ENCODE measurements around the gene FGD5.

The FGD5 gene

GRCh38 chr3:14894085-14894484 lies 75.3 kb downstream of the FGD5 start:
- Histone ChIP-seq H3K9me3 (ENCODE audit: control extremely low read depth in 1 of 5, control insufficient read depth in 4 of 5, insufficient read depth in 2 of 5, low read depth in 1 of 5, low read length in 4 of 5) (no peaks in the 10 kb centered on the region), H3K36me3 (ENCODE audit: control insufficient read depth in 4 of 4, insufficient read depth in 4 of 4, low read length in 3 of 4) (peaks cover 0 to 27% (median 11%) of the 10 kb centered on the region in 4 experiments), H3K27me3 (replicated peaks in 2 of 5; ENCODE audit: control insufficient read depth in 4 of 5, insufficient read depth in 5 of 5, low read length in 4 of 5) (no peaks in the 10 kb centered on the region), H3K27ac (ENCODE audit: insufficient read depth in 1 of 2, low read depth in 1 of 2, low read length in 2 of 2, poor library complexity in 1 of 2, severe bottlenecking in 2 of 2) (no peak overlapping the region), H3K4me1 (ENCODE audit: control extremely low read depth in 1 of 4, control insufficient read depth in 4 of 4, insufficient read depth in 4 of 4, low read length in 3 of 4) (peaks cover 0 to 12% (median 5%) of the 10 kb centered on the region in 4 experiments), H3K4me3 (ENCODE audit: control insufficient read depth in 1 of 7, extremely low read depth in 1 of 7, insufficient read depth in 4 of 7, low read depth in 2 of 7, low read length in 6 of 7) (no peak overlapping the region)
- ChIA-PET POLR2A (no interaction called here), CTCF (interaction anchor here (1.3 kb wide), 1 partner anchor 11 kb away, joined by 4 read pairs; no protein-coding TSS in a partner anchor)
- WGBS (ENCODE audit: insufficient coverage): no CpG with 5 or more reads among the region's 2 CpGs
- DNase-seq: no peak

- peaks cover 0 to 49% (median 12%) of the 10 kb centered on the region in 4 experiments for H3K36me3 ChIP-seq (ENCODE audit: control insufficient read depth in 4 of 4, insufficient read depth in 4 of 4, low read length in 3 of 4)
- no peak overlapping the region for H3K27ac ChIP-seq (ENCODE audit: insufficient read depth in 1 of 2, low read depth in 1 of 2, low read length in 2 of 2, poor library complexity in 1 of 2, severe bottlenecking in 2 of 2)
- no peak for DNase-seq
- H3K4me1 ChIP-seq (ENCODE audit: control extremely low read depth in 1 of 4, control insufficient read depth in 4 of 4, insufficient read depth in 4 of 4, low read length in 3 of 4): peaks cover 0 to 5% (median 0%) of the 10 kb centered on the region in 4 experiments
- H3K4me3 ChIP-seq (ENCODE audit: control insufficient read depth in 1 of 7, extremely low read depth in 1 of 7, insufficient read depth in 4 of 7, low read depth in 2 of 7, low read length in 6 of 7): no peak overlapping the region
- no peaks in the 10 kb centered on the region for H3K27me3 ChIP-seq (replicated peaks in 2 of 5; ENCODE audit: control insufficient read depth in 4 of 5, insufficient read depth in 5 of 5, low read length in 4 of 5)
- POLR2A ChIA-PET: interaction anchor here (0.6 kb wide), 1 partner anchor 72 kb away, joined by 3 read pairs; no protein-coding TSS in a partner anchor
- WGBS (ENCODE audit: insufficient coverage): 91% methylated on average over 4 of the region's 4 CpGs
- H3K9me3 ChIP-seq (ENCODE audit: control extremely low read depth in 1 of 5, control insufficient read depth in 4 of 5, insufficient read depth in 2 of 5, low read depth in 1 of 5, low read length in 4 of 5): no peaks in the 10 kb centered on the region
- CTCF ChIA-PET: interaction anchor here (1.1 to 2.0 kb wide), 7 partner anchors 11 to 116 kb away, joined by 3 to 7 read pairs (median 4); no protein-coding TSS in a partner anchor
Observed at GRCh38 chr3:14897266-14897665, 78.5 kb downstream of the FGD5 start.

GRCh38 chr3:14898929-14899328 lies 80.2 kb downstream of the FGD5 start:
- Histone ChIP-seq H3K4me1 (ENCODE audit: control extremely low read depth in 1 of 4, control insufficient read depth in 4 of 4, insufficient read depth in 4 of 4, low read length in 3 of 4) (peaks cover 0 to 5% (median 0%) of the 10 kb centered on the region in 4 experiments), H3K36me3 (ENCODE audit: control insufficient read depth in 4 of 4, insufficient read depth in 4 of 4, low read length in 3 of 4) (peaks cover 0 to 61% (median 15%) of the 10 kb centered on the region in 4 experiments), H3K4me3 (ENCODE audit: control insufficient read depth in 1 of 7, extremely low read depth in 1 of 7, insufficient read depth in 4 of 7, low read depth in 2 of 7, low read length in 6 of 7) (no peak overlapping the region), H3K9me3 (ENCODE audit: control extremely low read depth in 1 of 5, control insufficient read depth in 4 of 5, insufficient read depth in 2 of 5, low read depth in 1 of 5, low read length in 4 of 5) (peaks cover 0 to 1% (median 0%) of the 10 kb centered on the region in 5 experiments), H3K27me3 (replicated peaks in 2 of 5; ENCODE audit: control insufficient read depth in 4 of 5, insufficient read depth in 5 of 5, low read length in 4 of 5) (no peaks in the 10 kb centered on the region), H3K27ac (ENCODE audit: insufficient read depth in 1 of 2, low read depth in 1 of 2, low read length in 2 of 2, poor library complexity in 1 of 2, severe bottlenecking in 2 of 2) (no peak overlapping the region)
- 63% methylated on average over 7 of the region's 7 CpGs for WGBS (ENCODE audit: insufficient coverage)
- CTCF ChIA-PET: interaction anchor here (1.0 to 1.5 kb wide), 3 partner anchors 15 to 80 kb away, joined by 3 to 4 read pairs (median 3); partner anchors contain the start of gene FGD5
- POLR2A ChIA-PET: no interaction called here
- no peak for DNase-seq

- 97% methylated on average over 9 of the region's 9 CpGs for WGBS (ENCODE audit: insufficient coverage)
- Histone ChIP-seq H3K4me3 (ENCODE audit: control insufficient read depth in 1 of 7, extremely low read depth in 1 of 7, insufficient read depth in 4 of 7, low read depth in 2 of 7, low read length in 6 of 7) (no peak overlapping the region), H3K27me3 (replicated peaks in 2 of 5; ENCODE audit: control insufficient read depth in 4 of 5, insufficient read depth in 5 of 5, low read length in 4 of 5) (no peaks in the 10 kb centered on the region), H3K36me3 (ENCODE audit: control insufficient read depth in 4 of 4, insufficient read depth in 4 of 4, low read length in 3 of 4) (peaks cover 0 to 72% (median 19%) of the 10 kb centered on the region in 4 experiments), H3K4me1 (ENCODE audit: control extremely low read depth in 1 of 4, control insufficient read depth in 4 of 4, insufficient read depth in 4 of 4, low read length in 3 of 4) (peaks cover 0 to 5% (median 0%) of the 10 kb centered on the region in 4 experiments), H3K27ac (ENCODE audit: insufficient read depth in 1 of 2, low read depth in 1 of 2, low read length in 2 of 2, poor library complexity in 1 of 2, severe bottlenecking in 2 of 2) (no peak overlapping the region), H3K9me3 (ENCODE audit: control extremely low read depth in 1 of 5, control insufficient read depth in 4 of 5, insufficient read depth in 2 of 5, low read depth in 1 of 5, low read length in 4 of 5) (peaks cover under 1 to 9% (median under 1%) of the 10 kb centered on the region in 5 experiments)
- no peak for DNase-seq
- ChIA-PET CTCF (interaction anchor here (0.6 to 1.6 kb wide), 5 partner anchors 19 to 422 kb away, joined by 3 to 8 read pairs (median 4); partner anchors contain the start of gene FGD5), POLR2A (no interaction called here)
Observed at GRCh38 chr3:14899993-14900618, 81.3 kb downstream of the FGD5 start.

- Histone ChIP-seq H3K9me3 (ENCODE audit: control extremely low read depth in 1 of 5, control insufficient read depth in 4 of 5, insufficient read depth in 2 of 5, low read depth in 1 of 5, low read length in 4 of 5) (peaks cover 2 to 15% (median 7%) of the 10 kb centered on the region in 5 experiments), H3K4me3 (ENCODE audit: control insufficient read depth in 1 of 7, extremely low read depth in 1 of 7, insufficient read depth in 4 of 7, low read depth in 2 of 7, low read length in 6 of 7) (no peak overlapping the region), H3K36me3 (ENCODE audit: control insufficient read depth in 4 of 4, insufficient read depth in 4 of 4, low read length in 3 of 4) (peaks cover 4 to 83% (median 27%) of the 10 kb centered on the region in 4 experiments), H3K27ac (ENCODE audit: insufficient read depth in 1 of 2, low read depth in 1 of 2, low read length in 2 of 2, poor library complexity in 1 of 2, severe bottlenecking in 2 of 2) (no peak overlapping the region), H3K4me1 (ENCODE audit: control extremely low read depth in 1 of 4, control insufficient read depth in 4 of 4, insufficient read depth in 4 of 4, low read length in 3 of 4) (peaks cover 0 to 5% (median 0%) of the 10 kb centered on the region in 4 experiments), H3K27me3 (replicated peaks in 2 of 5; ENCODE audit: control insufficient read depth in 4 of 5, insufficient read depth in 5 of 5, low read length in 4 of 5) (no peaks in the 10 kb centered on the region)
- no peak for DNase-seq
- WGBS (ENCODE audit: insufficient coverage): 93% methylated on average over 13 of the region's 15 CpGs
- POLR2A ChIA-PET: no interaction called here
- CTCF ChIA-PET: interaction anchor here (0.7 to 1.6 kb wide), 4 partner anchors 20 to 230 kb away, joined by 3 to 8 read pairs (median 5); no protein-coding TSS in a partner anchor
Observed at GRCh38 chr3:14900881-14901873, 82.4 kb downstream of the FGD5 start.

- Histone ChIP-seq H3K36me3 (ENCODE audit: control insufficient read depth in 4 of 4, insufficient read depth in 4 of 4, low read length in 3 of 4) (peaks cover 4 to 90% (median 28%) of the 10 kb centered on the region in 4 experiments), H3K9me3 (ENCODE audit: control extremely low read depth in 1 of 5, control insufficient read depth in 4 of 5, insufficient read depth in 2 of 5, low read depth in 1 of 5, low read length in 4 of 5) (peaks cover 2 to 15% (median 7%) of the 10 kb centered on the region in 5 experiments), H3K27ac (ENCODE audit: insufficient read depth in 1 of 2, low read depth in 1 of 2, low read length in 2 of 2, poor library complexity in 1 of 2, severe bottlenecking in 2 of 2) (no peak overlapping the region), H3K4me3 (ENCODE audit: control insufficient read depth in 1 of 7, extremely low read depth in 1 of 7, insufficient read depth in 4 of 7, low read depth in 2 of 7, low read length in 6 of 7) (no peak overlapping the region), H3K27me3 (replicated peaks in 2 of 5; ENCODE audit: control insufficient read depth in 4 of 5, insufficient read depth in 5 of 5, low read length in 4 of 5) (no peaks in the 10 kb centered on the region), H3K4me1 (ENCODE audit: control extremely low read depth in 1 of 4, control insufficient read depth in 4 of 4, insufficient read depth in 4 of 4, low read length in 3 of 4) (peaks cover 0 to 9% (median 0%) of the 10 kb centered on the region in 4 experiments)
- WGBS (ENCODE audit: insufficient coverage): 99% methylated on average over 7 of the region's 7 CpGs
- CTCF ChIA-PET: interaction anchor here (1.2 to 1.5 kb wide), 3 partner anchors 14 to 230 kb away, joined by 3 to 4 read pairs (median 4); no protein-coding TSS in a partner anchor
- POLR2A ChIA-PET: no interaction called here
- no peak for DNase-seq
Observed at GRCh38 chr3:14902719-14903118, 84.0 kb downstream of the FGD5 start.

Data from common myeloid progenitor, CD34-positive (primary cell).